HAP-1 (cell line): ENCODE results near the gene PAXX.

ENCODE experiments used
- DNase-seq, 2 experiments: peaks; one replicate each; pipeline ENCODE4 v3.0.0-alpha.2; 2016 to 2020; ENCODE audit warnings: low spot score in 2 of 2
- H3K27me3 ChIP-seq: fragments of 250-450 bp; sonication (Bioruptor Pico); 2 replicates; pipeline ENCODE4 v1.5.1; 2020; ENCODE audit warnings: low read depth, mild to moderate bottlenecking, moderate library complexity
- H3K36me3 ChIP-seq: fragments of 250-450 bp; sonication (Bioruptor Pico); replicated peaks from 2 replicates; pipeline ENCODE4 v1.5.1; 2020; ENCODE audit warnings: mild to moderate bottlenecking
- H3K4me1 ChIP-seq: fragments of 250-450 bp; sonication (Bioruptor Pico); 2 replicates; pipeline ENCODE4 v1.5.1; 2020; ENCODE audit warnings: mild to moderate bottlenecking
- H3K4me3 ChIP-seq: fragments of 250-450 bp; sonication (Bioruptor Pico); 2 replicates; pipeline ENCODE4 v1.5.1; 2020; ENCODE audit warnings: mild to moderate bottlenecking, moderate library complexity
- H3K9me3 ChIP-seq: fragments of 250-450 bp; sonication (Bioruptor Pico); 2 replicates; pipeline ENCODE4 v1.5.1; 2020; ENCODE audit warnings: mild to moderate bottlenecking, moderate library complexity
- in situ Hi-C: fragments of 300-500 bp; cut with MboI; formaldehyde crosslinking; loops from 3 replicates; pipeline ENCODE4 v1.14.3; 2020; ENCODE audit warnings: low sequenced_read_pairs, inconsistent platforms, mixed read lengths

Gene PAXX, protein sequence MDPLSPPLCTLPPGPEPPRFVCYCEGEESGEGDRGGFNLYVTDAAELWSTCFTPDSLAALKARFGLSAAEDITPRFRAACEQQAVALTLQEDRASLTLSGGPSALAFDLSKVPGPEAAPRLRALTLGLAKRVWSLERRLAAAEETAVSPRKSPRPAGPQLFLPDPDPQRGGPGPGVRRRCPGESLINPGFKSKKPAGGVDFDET

GRCh38 chr9:136991993-136992818 lies at the start of gene PAXX:
Gene PAXX, plus strand, starts transcription at chr9:136992422. Its CDS starts 22 bp downstream, at chr9:136992444.
- Histone ChIP-seq H3K27me3 (no peaks in the 10 kb centered on the region; the same call in 1 of the 2 replicates), H3K4me1 (peaks cover 4% of the 10 kb centered on the region; the same call in 1 of the 2 replicates), H3K36me3 (peaks cover 16% of the 10 kb centered on the region), H3K4me3 (peak within 1 kb of the TSS; percentile 82), H3K9me3 (peaks cover 2% of the 10 kb centered on the region; the same call in 1 of the 2 replicates)
- DNase-seq = peak; percentile 90 to 97
- in situ Hi-C loops = no loop called here

DNA sequence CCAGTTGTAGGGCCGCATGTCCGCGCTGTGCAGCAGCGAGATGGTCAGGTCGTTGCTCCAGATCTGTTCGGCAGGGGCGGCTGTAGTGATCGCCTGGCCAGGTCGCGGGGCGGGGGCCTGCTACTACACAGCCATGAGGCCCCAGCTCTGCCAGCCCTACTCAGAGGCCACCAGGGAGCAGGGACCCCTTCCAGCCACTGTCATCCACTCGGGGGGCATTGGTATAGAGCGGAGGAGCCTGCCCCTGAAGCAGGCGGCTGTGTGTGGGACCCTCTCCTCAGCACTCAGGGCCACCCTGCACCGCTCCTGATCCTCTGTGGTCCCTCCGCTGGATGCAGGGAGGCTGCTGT lies 49.4 kb upstream of the PAXX start:
- peak overlapping the region; percentile 78 for H3K4me3 ChIP-seq
- peaks cover 38% of the 10 kb centered on the region for H3K36me3 ChIP-seq
- in situ Hi-C loops = no loop called here
- DNase-seq = no peak
- H3K9me3 ChIP-seq = no peaks in the 10 kb centered on the region
- no peaks in the 10 kb centered on the region for H3K27me3 ChIP-seq
- H3K4me1 ChIP-seq = peaks cover 6% of the 10 kb centered on the region

GRCh38 chr9:136943291-136944211 lies 48.7 kb upstream of the PAXX start:
- H3K36me3 ChIP-seq = peaks cover 38% of the 10 kb centered on the region

GRCh38 chr9:136944212-136944518 lies 48.1 kb upstream of the PAXX start:
- no peaks in the 10 kb centered on the region for H3K27me3 ChIP-seq
- H3K4me1 ChIP-seq = peaks cover 19% of the 10 kb centered on the region
- H3K36me3 ChIP-seq = peaks cover 34% of the 10 kb centered on the region
- no peaks in the 10 kb centered on the region for H3K9me3 ChIP-seq
- H3K4me3 ChIP-seq = peak overlapping the region; percentile 78
- in situ Hi-C loops = no loop called here
- no peak for DNase-seq

More at GRCh38 chr9:136943291-136944211, 48.7 kb upstream of the PAXX start:
- Histone ChIP-seq H3K27me3 (no peaks in the 10 kb centered on the region), H3K9me3 (no peaks in the 10 kb centered on the region), H3K4me3 (peak overlapping the region; percentile 78), H3K4me1 (peaks cover 13% of the 10 kb centered on the region)
- peak in 1 of 2 experiments; percentile 50 for DNase-seq
- in situ Hi-C loops = no loop called here

DNA sequence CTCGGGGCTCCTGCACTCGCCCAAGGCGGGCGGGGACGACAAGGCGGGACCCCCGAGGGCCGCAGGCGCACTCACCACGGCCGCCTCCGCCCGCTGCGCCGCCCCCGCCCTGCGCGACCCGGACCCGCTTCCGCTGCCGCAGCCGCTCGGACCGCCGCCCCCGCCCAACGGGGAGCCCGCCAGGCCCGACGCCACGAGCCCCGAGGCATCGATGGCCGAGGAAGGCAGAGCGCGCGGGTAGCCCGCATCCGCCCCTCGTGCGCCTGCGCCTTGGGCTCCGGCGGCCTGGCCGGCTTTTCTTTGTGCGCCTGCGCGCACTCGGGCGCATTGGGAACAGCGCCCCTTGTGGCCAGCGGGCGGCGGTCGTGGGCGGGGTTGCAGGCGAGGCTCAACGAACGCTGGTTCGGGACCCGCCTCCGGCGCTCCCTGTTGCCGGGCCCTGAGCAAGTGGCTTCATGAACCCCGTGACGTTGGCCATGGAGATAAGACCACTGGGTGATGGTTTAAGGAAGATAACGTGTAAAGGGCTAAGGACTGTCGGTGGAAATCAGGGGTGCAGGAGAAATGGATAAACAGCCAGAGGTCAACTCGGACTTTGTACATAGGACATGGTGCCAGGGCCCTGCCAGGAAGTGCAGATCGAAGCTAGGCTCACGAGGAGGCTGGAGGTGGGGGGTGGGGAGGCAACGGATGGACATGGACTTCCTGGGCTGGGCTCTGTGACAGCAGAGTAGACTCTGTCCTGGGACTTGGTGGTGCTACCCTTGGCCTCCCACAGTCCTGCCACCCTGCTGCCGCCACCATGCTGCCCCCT lies 47.5 kb upstream of the PAXX start, which contains the start of the genes C8G and FBXW5:
Gene C8G, plus strand, starts transcription at position 725 of the 814 bp plus-strand sequence. Its CDS starts 78 bp downstream, at position 803.
Gene FBXW5, minus strand, starts transcription at position 220 of the 814 bp plus-strand sequence. CDS start 655 bp downstream, outside the sequence.
- H3K4me3 ChIP-seq = peak within 1 kb of the TSS; percentile 78
- H3K27me3 ChIP-seq = no peaks in the 10 kb centered on the region
- peaks cover 29% of the 10 kb centered on the region for H3K36me3 ChIP-seq
- H3K9me3 ChIP-seq = no peaks in the 10 kb centered on the region
- H3K4me1 ChIP-seq = peaks cover 19% of the 10 kb centered on the region
- in situ Hi-C loops = no loop called here
- peak; percentile 91 to 94 for DNase-seq

DNA sequence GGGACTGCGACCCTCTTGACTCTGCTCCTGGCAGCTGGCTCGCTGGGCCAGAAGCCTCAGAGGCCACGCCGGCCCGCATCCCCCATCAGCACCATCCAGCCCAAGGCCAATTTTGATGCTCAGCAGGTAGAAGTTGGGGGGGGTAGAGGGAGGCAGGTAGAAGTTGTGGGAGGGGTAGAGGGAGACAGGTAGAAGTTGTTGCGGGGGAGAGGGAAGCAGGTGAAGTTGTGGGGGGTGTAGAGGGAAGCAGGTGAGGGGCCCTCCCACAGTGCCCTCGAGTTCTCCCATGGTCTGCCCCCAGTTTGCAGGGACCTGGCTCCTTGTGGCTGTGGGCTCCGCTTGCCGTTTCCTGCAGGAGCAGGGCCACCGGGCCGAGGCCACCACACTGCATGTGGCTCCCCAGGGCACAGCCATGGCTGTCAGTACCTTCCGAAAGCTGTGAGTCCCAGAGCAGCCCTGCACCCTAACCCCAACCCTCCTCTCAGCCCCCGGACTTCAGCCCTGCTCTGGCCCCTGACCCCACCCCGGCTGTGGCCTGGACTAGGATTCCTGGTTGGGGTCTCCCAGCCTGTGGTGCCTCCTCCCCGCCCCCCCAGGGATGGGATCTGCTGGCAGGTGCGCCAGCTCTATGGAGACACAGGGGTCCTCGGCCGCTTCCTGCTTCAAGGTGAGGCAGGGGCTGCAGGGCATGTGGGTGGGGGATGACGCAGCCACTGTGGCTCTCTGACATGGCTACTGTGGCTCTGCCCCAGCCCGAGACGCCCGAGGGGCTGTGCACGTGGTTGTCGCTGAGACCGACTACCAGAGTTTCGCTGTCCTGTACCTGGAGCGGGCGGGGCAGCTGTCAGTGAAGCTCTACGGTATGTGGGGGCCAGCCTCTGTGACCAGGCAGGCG lies 46.6 kb upstream of the PAXX start:
- Histone ChIP-seq H3K9me3 (no peaks in the 10 kb centered on the region), H3K4me1 (peaks cover 25% of the 10 kb centered on the region), H3K36me3 (peaks cover 24% of the 10 kb centered on the region), H3K4me3 (no peak overlapping the region), H3K27me3 (no peaks in the 10 kb centered on the region)
- in situ Hi-C loops = no loop called here
- no peak for DNase-seq

DNA sequence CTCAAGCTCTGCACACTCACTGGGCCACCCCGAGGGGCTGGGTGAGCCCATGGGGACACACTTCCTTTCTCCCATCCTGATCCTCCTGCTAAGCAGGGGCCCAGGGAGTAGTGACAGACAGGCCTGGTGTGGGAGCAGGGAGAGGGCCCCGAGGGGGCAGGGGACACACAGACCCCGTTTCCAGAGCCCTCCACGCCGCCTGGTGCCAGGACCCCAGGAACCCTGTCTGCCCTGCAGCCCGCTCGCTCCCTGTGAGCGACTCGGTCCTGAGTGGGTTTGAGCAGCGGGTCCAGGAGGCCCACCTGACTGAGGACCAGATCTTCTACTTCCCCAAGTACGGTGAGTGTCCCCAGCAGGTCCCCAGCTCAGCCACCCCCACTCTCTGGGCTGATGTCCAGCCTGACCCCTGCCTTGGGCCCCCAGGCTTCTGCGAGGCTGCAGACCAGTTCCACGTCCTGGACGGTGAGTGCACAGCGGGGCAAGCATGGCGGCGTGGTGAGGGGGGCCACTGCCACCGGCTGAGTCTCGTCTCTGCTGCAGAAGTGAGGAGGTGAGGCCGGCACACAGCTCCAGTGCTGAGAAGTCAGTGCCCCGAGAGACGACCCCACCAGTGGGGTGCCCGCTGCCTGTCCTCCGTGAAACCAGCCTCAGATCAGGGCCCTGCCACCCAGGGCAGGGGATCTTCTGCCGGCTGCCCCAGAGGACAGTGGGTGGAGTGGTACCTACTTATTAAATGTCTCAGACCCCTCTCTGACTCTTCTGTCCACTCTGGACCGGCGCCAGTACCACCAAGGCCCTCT lies 45.8 kb upstream of the PAXX start:
- peaks cover 25% of the 10 kb centered on the region for H3K4me1 ChIP-seq
- DNase-seq = no peak
- in situ Hi-C loops = no loop called here
- no peak overlapping the region for H3K4me3 ChIP-seq
- H3K27me3 ChIP-seq = no peaks in the 10 kb centered on the region
- peaks cover 15% of the 10 kb centered on the region for H3K36me3 ChIP-seq
- no peaks in the 10 kb centered on the region for H3K9me3 ChIP-seq

DNA sequence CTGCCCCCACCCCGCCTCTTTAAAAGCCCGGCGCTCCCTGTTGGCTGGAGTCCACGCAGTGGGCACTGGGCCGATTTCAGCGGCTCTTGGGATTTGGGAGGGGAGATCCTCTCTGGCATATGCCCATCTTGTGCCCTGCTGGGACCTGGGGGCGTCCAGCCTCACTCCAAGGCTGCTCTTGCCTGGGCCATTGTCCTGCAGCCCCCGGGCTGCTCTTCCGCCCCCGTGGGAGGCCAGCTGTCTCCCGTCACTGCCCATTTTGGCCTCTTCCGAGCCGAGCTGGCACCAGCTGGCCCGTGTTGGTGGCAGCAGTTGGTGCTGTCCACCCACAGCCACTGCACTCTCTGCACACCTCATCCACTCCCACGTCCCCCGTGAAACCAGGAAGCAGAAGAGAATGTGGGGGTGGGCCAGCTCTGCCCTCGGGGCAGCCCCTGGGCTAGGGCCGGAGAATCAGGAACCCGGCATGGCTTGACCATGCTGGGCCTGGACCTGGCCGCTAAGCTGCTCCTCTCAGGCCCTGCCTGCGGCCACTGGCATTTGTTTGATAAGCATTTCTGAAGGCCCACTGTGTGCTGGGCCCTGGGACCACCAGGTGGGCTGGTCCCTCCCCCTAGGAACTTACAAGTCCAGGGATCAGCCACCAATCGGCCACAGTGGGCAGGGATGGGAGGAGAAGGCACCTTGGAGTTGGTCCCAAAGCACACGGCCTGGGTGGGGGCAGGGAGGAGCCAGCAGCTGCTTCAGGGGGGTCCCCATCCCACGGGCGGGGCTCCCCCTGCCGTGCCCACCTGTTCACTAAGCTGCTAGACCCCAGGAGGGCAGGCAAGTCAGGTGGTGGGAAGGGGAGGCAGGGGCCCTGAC lies 45.0 kb upstream of the PAXX start:
- in situ Hi-C loops = no loop called here
- Histone ChIP-seq H3K4me3 (no peak overlapping the region), H3K9me3 (no peaks in the 10 kb centered on the region), H3K4me1 (peaks cover 25% of the 10 kb centered on the region), H3K27me3 (no peaks in the 10 kb centered on the region), H3K36me3 (peaks cover 7% of the 10 kb centered on the region)
- DNase-seq = no peak

GRCh38 chr9:136947955-136948510 lies 44.2 kb upstream of the PAXX start:
- Histone ChIP-seq H3K36me3 (no peaks in the 10 kb centered on the region; the same call in 1 of the 2 replicates), H3K27me3 (no peaks in the 10 kb centered on the region), H3K4me3 (no peak overlapping the region), H3K4me1 (peaks cover 25% of the 10 kb centered on the region), H3K9me3 (no peaks in the 10 kb centered on the region)
- peak; percentile 65 to 78 for DNase-seq
- in situ Hi-C loops = no loop called here

GRCh38 chr9:136949239-136949816 lies 42.9 kb upstream of the PAXX start:
- Histone ChIP-seq H3K36me3 (no peaks in the 10 kb centered on the region), H3K27me3 (no peaks in the 10 kb centered on the region), H3K4me1 (peaks cover 25% of the 10 kb centered on the region), H3K9me3 (no peaks in the 10 kb centered on the region), H3K4me3 (peak overlapping the region; percentile 54)
- DNase-seq = no peak
- in situ Hi-C loops = no loop called here
